ENCODE measurements around the gene NBPF3. TPM values are rescaled to one million over a fixed set of nuclear protein-coding genes. Genes with fewer than 3 reads are reported as not detected.

NBPF3 gene
- total RNA-seq, 1 donor from 2014 or later = 19.4 TPM

- Mint-ChIP-seq H3K4me3 (ENCODE audit: low read depth) (no peak overlapping the region), H3K36me3 (ENCODE audit: insufficient read depth) (no peaks in the 10 kb centered on the region), H3K27me3 (peaks cover 17% of the 10 kb centered on the region), H3K9me3 (ENCODE audit: low read depth) (no peaks in the 10 kb centered on the region), H3K27ac (no peak overlapping the region), H3K4me1 (ENCODE audit: low read depth) (peaks cover 2% of the 10 kb centered on the region)
- no peak for TF ChIP-seq CTCF (IDR thresholded peaks at IDR 0.05; ENCODE audit: unreplicated experiment)
- DNase-seq (ENCODE audit: low spot score, unreplicated experiment) = no peak
Observed at GRCh38 chr1:21530368-21531016, 90.6 kb downstream of the NBPF3 start.

- Mint-ChIP-seq H3K27ac (no peak overlapping the region), H3K27me3 (peaks cover 20% of the 10 kb centered on the region), H3K36me3 (ENCODE audit: insufficient read depth) (no peaks in the 10 kb centered on the region), H3K9me3 (ENCODE audit: low read depth) (no peaks in the 10 kb centered on the region), H3K4me3 (ENCODE audit: low read depth) (no peak overlapping the region), H3K4me1 (ENCODE audit: low read depth) (peaks cover 2% of the 10 kb centered on the region)
- no peak for DNase-seq (ENCODE audit: low spot score, unreplicated experiment)
- no peak for TF ChIP-seq CTCF (IDR thresholded peaks at IDR 0.05; ENCODE audit: unreplicated experiment)
Observed at GRCh38 chr1:21531241-21531640, 91.3 kb downstream of the NBPF3 start.

- no peak for TF ChIP-seq CTCF (IDR thresholded peaks at IDR 0.05; ENCODE audit: unreplicated experiment)
Observed at GRCh38 chr1:21532496-21532895, 92.6 kb downstream of the NBPF3 start.

GRCh38 chr1:21532992-21533534, 93.1 kb downstream of the NBPF3 start:
- H3K9me3 Mint-ChIP-seq (ENCODE audit: low read depth) = no peaks in the 10 kb centered on the region
- no peak overlapping the region for H3K4me3 Mint-ChIP-seq (ENCODE audit: low read depth)
- no peak overlapping the region for H3K27ac Mint-ChIP-seq
- no peak for DNase-seq (ENCODE audit: low spot score, unreplicated experiment)
- peaks cover 2% of the 10 kb centered on the region for H3K4me1 Mint-ChIP-seq (ENCODE audit: low read depth)
- H3K27me3 Mint-ChIP-seq = peaks cover 25% of the 10 kb centered on the region
- no peak for TF ChIP-seq CTCF (IDR thresholded peaks at IDR 0.05; ENCODE audit: unreplicated experiment)
- H3K36me3 Mint-ChIP-seq (ENCODE audit: insufficient read depth) = no peaks in the 10 kb centered on the region

More at GRCh38 chr1:21532496-21532895, 92.6 kb downstream of the NBPF3 start:
- DNase-seq (ENCODE audit: low spot score, unreplicated experiment) = no peak
- Mint-ChIP-seq H3K4me1 (ENCODE audit: low read depth) (peaks cover 2% of the 10 kb centered on the region), H3K4me3 (ENCODE audit: low read depth) (no peak overlapping the region), H3K27ac (no peak overlapping the region), H3K27me3 (peaks cover 20% of the 10 kb centered on the region), H3K36me3 (ENCODE audit: insufficient read depth) (no peaks in the 10 kb centered on the region), H3K9me3 (ENCODE audit: low read depth) (no peaks in the 10 kb centered on the region)

GRCh38 chr1:21534146-21534545, 94.2 kb downstream of the NBPF3 start:
- Mint-ChIP-seq H3K36me3 (ENCODE audit: insufficient read depth) (no peaks in the 10 kb centered on the region), H3K4me1 (ENCODE audit: low read depth) (peaks cover 2% of the 10 kb centered on the region), H3K27me3 (peaks cover 35% of the 10 kb centered on the region), H3K9me3 (ENCODE audit: low read depth) (no peaks in the 10 kb centered on the region), H3K27ac (no peak overlapping the region), H3K4me3 (ENCODE audit: low read depth) (no peak overlapping the region)
- DNase-seq (ENCODE audit: low spot score, unreplicated experiment) = no peak
- TF ChIP-seq CTCF (IDR thresholded peaks at IDR 0.05; ENCODE audit: unreplicated experiment) = no peak

Other genes with a start within 250 kb of the NBPF3 start
- gene ECE1, start 149.7 kb upstream of the NBPF3 start, total RNA-seq = 200 and 217 TPM in 2 replicates
- gene ALPL, start 69.3 kb downstream of the NBPF3 start, total RNA-seq = 18.8 and 19.8 TPM in 2 replicates
- gene RAP1GAP, start 229.2 kb downstream of the NBPF3 start, total RNA-seq = 15.3 and 16.1 TPM in 2 replicates